ENCODE results near the gene YEATS2. TPM values are rescaled to one million over a fixed set of nuclear protein-coding genes. Genes with fewer than 3 reads are reported as not detected.

The YEATS2 gene
- total and polyA plus RNA-seq, 2 of the 4 experiments (the other 2 are of a cell fraction) = 30.1 to 43.0 TPM

Other genes with a start within 250 kb of the YEATS2 start
- not detected in 2 replicates for gene KLHL6, start 142.1 kb upstream of the YEATS2 start, total RNA-seq (2012; rRNA removed)
- gene KLHL6, start 142.1 kb upstream of the YEATS2 start, polyA plus RNA-seq (2012; rRNA removed) = not detected in 2 replicates
- gene KLHL24, start 62.2 kb upstream of the YEATS2 start, total RNA-seq (2012; rRNA removed) = 25.6 and 28.3 TPM in 2 replicates
- 3.3 and 5.7 TPM in 2 replicates for gene KLHL24, start 62.2 kb upstream of the YEATS2 start, polyA plus RNA-seq (2012; rRNA removed)
- gene MAP6D1, start 127.8 kb downstream of the YEATS2 start, total RNA-seq (2012; rRNA removed) = 1.9 and 2.7 TPM in 2 replicates
- gene MAP6D1, start 127.8 kb downstream of the YEATS2 start, polyA plus RNA-seq (2012; rRNA removed) = 5.2 and 6.6 TPM in 2 replicates
- gene PARL, start 187.1 kb downstream of the YEATS2 start, total RNA-seq (2012; rRNA removed) = 35.5 and 44.2 TPM in 2 replicates
- 35.3 and 42.6 TPM in 2 replicates for gene PARL, start 187.1 kb downstream of the YEATS2 start, polyA plus RNA-seq (2012; rRNA removed)

Measured in IMR-90 (cell line).